T-helper 22 cell (primary cell): ENCODE data around the gene IL12RB1.
A peak's percentile ranks its signal among the peaks of the same experiment; 100 is the strongest.
"Not testable (repeated sequence)": the region's sequence is repeated elsewhere in the genome, so short reads cannot be mapped to it uniquely, and the experiment has no call there.

Experiments
- DNase-seq: peaks from one replicate; pipeline ENCODE4 v3.0.0-alpha.2; 2020; ENCODE audit warnings: low read depth

Gene IL12RB1

GRCh38 chr19:18110609-18111232 is 24.0 kb upstream of the IL12RB1 start:
- no peak for DNase-seq

GRCh38 chr19:18109733-18110608 is 23.2 kb upstream of the IL12RB1 start:
- DNase-seq, result no peak

- DNase-seq, result no peak
Measured at GRCh38 chr19:18109341-18109732, 22.6 kb upstream of the IL12RB1 start.

GRCh38 chr19:18108897-18109296 is 22.2 kb upstream of the IL12RB1 start:
- no peak for DNase-seq

GRCh38 chr19:18107235-18107634 is 20.5 kb upstream of the IL12RB1 start:
- no peak for DNase-seq

GRCh38 chr19:18105259-18105658 is 18.5 kb upstream of the IL12RB1 start:
- not testable (repeated sequence) for DNase-seq

- no peak for DNase-seq
Measured at GRCh38 chr19:18104793-18105131, 18.0 kb upstream of the IL12RB1 start.

- DNase-seq, result no peak
Measured at GRCh38 chr19:18102916-18103542, 16.3 kb upstream of the IL12RB1 start.

- no peak for DNase-seq
Measured at GRCh38 chr19:18101268-18101667, 14.5 kb upstream of the IL12RB1 start.

- DNase-seq, result no peak
Measured at GRCh38 chr19:18100710-18101109, 14.0 kb upstream of the IL12RB1 start.

GRCh38 chr19:18099623-18099995 is 12.9 kb upstream of the IL12RB1 start:
- DNase-seq, result no peak

- DNase-seq, result no peak
Measured at GRCh38 chr19:18098891-18099622, 12.3 kb upstream of the IL12RB1 start.

GRCh38 chr19:18097993-18098890 is 11.5 kb upstream of the IL12RB1 start:
- DNase-seq, result no peak

- peak; percentile 85 for DNase-seq
Measured at GRCh38 chr19:18097217-18097992, 10.7 kb upstream of the IL12RB1 start, which contains the start of gene MAST3. TSS of gene MAST3 (plus strand) at chr19:18097778. CDS start at chr19:18097793, 15 bp downstream.

GRCh38 chr19:18096258-18096657 is 9.5 kb upstream of the IL12RB1 start:
- no peak for DNase-seq

- DNase-seq, result no peak
Measured at GRCh38 chr19:18093439-18094161, 6.9 kb upstream of the IL12RB1 start.

GRCh38 chr19:18091217-18091608 is 4.5 kb upstream of the IL12RB1 start:
- DNase-seq, result peak; percentile 77

- DNase-seq, result no peak
Measured at GRCh38 chr19:18090545-18091216, 3.9 kb upstream of the IL12RB1 start.

- DNase-seq, result no peak
Measured at GRCh38 chr19:18089726-18090125, 3.0 kb upstream of the IL12RB1 start.
